Activated effector memory CD4-positive, alpha-beta T cell treated with anti-CD3 and anti-CD28 coated beads, Interleukin-2, amount 50 U/mL, for 16 hours (primary cell): ENCODE results near the gene MAP4K4.

Experiments used
- DNase-seq: peaks from one replicate; pipeline ENCODE4 v3.0.0-alpha.2; 2020

Gene MAP4K4

DNA sequence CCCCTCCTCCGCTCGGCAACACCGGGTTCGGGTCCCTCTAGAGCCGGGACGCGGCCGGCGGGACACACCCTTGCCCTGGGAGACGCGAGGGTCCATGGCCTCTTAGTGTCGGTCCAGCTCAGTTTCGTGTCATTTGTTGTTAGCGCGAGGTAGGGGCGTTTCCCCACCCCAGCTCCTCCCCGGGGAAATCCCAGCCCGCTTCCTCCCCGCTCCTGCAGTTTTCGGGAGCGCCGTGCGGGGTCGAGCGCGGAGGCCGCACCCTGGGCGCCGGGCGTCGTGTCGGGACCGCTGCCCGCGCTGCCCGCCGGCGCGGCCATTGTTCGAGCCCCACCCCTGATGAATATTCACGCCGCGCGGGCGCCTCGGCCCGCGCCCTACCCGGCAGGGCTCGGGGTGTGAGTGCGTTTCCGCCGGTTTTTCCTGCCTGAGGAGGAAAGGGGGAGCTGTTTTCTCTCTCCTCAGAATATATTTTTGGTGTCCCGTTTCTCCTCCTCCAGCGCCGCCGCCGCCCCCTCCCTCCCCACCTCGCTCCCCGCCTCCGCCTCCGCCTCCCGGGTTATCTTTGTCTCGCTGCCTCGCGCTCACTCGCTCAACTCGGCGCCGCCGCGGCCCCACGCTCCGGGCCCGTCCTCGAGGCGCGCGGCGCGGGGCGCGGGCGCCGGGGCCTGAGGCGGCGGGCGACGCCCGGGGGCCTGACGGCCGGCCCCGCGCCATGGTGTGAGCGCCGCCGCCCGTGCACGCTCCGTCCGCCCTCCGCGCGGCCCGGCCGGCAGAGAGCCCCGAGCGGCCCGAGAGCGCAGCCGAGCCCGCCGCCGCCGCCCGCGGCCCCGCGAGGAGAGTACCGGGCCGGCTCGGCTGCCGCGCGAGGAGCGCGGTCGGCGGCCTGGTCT is at the start of gene MAP4K4:
TSS of gene MAP4K4 (plus strand) at position 584 of the 890 bp plus-strand sequence. CDS start 374 bp downstream, outside the sequence.
- DNase-seq = peak; percentile 90

DNA sequence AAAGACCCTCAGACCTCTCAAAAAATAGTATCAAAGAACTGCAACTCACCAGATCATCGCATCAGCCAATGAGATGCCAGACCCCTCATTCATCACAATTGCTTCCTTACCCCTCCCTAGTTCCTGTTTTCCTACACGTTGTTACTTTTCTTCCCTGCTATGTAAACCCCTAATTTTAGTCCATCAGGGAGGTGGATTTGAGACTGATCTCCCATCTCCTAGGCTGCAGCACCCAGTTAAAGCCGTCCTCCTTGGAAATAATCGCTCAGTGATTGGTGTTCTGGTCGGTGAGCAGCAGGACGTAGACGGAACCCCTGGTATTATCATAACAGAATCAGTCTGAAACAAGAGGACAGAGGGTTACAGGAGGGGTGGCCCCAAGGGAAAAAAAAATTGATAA is 44.0 kb upstream of the MAP4K4 start:
- no peak for DNase-seq

DNA sequence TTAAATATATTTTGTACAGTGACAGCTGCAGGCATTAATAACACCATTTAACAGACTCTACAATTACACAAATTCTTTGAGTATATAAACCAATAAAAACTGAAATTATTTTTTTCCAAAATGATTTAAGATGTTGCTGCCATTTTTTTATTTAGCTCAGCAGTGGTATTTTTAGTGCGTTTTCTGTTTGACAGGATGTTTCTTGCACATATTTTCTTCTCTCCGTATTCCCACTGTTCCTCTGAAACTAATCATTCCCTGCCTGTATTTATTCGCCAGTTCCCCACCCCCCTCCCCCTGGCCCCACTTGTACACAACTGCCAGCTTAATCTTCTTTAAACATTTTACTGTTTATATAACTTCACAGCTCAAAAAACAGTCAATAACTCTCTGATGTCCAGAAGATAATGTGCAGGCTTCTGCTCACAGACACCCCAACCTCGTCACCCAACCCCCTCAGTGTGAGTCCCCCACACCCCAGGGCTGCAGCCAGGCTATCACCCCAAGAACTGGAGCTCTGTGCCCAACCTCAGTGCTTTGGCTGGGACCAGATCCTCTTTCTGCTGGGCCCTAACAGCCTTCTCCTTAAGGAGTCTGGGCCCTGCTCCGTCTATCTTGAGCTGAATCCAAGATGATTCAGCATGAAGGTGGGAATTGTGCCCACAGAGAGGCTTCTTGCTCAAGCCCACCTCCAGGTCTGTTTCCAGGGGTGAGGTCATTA is 41.6 kb upstream of the MAP4K4 start:
- no peak for DNase-seq

DNA sequence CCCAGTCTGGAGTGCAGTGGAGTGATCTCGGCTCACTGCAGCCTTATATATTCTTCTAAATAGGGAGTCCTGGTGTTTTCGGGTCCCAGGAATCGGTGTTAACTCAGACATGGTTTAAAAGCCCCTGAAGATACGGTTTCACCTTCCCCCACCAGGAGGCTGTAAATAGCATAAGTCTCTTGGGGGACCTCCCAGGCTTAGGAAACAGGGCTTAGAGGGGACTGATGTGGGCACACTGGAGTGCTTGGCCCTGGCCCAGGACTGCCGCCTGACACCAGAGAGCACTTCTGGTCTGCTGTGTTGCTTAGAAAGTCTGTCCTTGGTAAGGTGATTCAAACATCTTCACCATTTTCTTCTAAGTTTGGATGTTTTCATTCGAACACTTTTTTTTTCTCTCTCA is 39.7 kb upstream of the MAP4K4 start:
- no peak for DNase-seq

DNA sequence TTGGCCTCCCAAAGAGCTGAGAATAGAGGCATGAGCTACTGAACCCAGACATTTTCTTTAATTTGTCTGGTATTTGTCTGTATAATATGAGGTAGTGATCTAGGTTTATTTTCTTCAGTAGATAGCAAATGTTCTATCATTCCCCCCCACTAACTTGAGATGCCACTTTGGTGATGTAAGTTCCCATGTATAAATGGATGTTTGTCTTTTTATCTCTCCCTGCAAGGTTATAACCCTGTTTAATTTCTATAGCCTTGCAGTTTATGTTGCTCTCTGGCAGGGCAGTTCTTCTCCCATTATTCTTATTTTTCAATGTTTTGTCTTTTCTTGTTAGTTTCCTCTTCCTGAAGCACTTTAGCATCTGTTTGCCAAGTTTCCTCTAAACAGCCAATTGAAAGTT is 39.1 kb upstream of the MAP4K4 start:
- no peak for DNase-seq

DNA sequence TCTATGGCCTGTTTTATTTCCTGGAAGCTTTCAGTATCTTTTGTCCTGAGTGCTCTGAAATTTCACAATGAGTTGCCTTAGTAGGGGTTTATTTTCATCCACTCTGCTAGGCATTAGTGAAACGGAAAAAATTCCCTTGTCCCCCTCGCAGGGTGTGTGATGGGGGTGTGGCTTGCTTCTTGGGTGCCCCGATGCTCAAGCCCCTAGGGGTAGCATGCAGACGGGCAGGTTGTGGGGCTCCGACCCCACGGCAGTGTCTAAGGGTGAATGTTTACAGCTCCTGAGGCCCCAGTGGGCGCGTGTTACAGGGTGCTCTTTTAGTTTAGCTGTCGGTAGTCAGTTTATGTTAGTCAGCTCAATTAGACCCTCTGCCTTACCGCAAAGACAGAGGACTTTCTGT is 32.2 kb upstream of the MAP4K4 start:
- no peak for DNase-seq

DNA sequence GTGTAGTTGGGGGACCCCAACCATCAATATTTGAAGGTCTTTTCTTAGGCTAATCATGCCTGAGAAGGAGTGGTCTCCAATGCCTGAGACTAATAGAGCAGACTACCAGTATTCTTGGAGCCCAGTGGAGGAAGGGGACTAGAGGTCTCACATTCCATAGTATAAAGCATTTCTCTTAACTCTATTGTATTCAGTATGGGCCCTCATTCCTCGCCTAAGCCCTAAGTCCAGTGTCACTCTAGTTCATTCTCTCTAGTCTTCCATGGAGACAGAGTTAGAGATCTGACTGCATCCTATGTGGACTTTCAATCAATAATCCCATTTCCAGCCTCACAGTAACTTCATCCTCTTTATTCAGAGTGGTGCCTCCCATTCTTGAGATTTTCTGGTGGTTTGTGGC is 29.7 kb upstream of the MAP4K4 start:
- no peak for DNase-seq

DNA sequence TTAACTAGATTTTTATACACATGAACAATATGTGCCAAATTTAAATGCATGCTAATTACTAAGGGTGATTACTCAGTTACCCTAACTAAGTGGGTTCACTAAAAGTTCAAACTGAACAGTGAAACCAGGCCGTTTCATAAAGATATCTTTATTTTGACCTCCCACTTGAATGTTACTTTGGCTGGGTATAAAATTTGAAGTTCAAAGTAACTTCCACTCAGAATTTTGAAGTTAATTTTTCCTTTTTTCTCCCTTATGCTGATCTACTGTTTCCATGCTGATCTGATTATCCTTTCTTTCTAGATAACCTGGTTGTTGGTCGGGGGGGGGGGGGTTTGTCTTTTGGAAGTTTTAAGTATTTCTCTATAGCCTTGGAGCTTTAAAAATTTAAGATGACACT is 25.5 kb upstream of the MAP4K4 start:
- no peak for DNase-seq

DNA sequence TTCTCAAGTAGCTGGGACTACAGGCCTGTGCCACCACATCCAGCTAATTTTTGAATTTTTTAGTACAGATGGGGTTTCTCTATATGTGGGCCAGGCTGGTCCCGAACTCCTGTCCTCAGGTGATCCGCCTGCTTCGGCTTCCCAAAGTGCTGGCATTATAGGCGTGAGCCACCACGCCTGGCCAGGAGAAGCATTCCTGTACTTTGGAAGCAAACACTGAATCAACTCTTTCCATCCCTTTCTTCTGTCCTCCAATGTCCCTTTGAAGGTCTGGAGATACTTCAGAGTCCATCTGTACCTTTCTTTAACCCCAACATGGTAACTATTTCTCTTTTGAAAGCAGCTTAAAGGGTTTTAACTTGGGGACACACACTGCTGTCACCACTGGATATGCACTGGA is 23.6 kb upstream of the MAP4K4 start:
- DNase-seq = no peak

DNA sequence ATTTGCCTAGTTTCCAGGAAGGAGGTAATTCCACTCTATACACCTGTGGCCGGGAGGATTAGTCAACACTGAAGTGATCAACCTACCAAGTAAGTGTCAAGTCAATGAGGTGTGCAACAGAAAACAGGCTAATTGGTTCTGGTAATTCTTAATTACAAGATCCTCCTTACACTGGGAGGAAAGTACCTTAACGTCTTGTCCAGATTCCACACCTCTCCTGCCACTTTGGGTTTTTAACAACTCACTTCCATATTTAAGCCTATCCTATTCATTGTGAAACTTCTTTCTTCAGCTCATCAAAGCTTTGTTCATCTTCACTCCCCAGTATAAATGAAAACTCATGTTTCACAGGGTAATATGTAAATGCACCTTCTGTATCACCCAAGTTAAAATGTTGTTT is 22.0 kb upstream of the MAP4K4 start:
- no peak for DNase-seq

DNA sequence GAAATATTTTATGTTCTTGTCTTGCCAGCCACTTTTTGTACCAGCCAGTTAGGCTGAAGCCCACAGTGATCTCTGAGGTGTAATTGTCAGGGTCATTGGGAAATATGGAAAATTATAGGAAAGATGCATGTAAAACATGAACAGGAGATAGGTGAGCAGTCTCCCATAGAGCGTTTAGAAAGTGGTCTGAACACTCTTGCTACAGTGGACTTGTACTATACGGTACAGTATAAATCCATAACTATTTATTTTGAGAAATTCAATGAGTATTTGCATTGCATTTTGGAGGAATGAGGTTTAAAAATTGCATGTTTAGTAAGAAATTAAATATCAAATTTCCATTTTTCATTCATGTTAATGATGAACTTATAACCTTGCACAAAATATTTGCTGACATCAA is 20.8 kb upstream of the MAP4K4 start:
- no peak for DNase-seq

DNA sequence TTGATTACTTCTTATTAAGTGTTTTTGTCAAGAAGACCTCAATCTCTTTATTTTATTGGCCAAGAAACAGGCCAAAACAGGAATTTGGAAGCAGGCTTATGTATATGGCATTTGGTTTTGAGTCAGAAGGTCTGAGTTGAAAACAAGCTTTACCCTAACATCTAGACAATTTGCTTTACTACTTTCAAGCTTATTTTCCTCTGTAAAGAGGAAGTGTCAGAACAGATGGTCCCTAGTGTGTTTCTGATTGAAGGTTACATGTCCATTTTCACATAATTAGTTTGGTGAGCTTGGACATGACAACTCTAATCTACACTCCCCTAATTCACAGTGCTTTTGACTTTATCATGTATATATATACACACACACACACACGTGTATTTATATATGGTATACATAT is 19.8 kb upstream of the MAP4K4 start:
- no peak for DNase-seq

DNA sequence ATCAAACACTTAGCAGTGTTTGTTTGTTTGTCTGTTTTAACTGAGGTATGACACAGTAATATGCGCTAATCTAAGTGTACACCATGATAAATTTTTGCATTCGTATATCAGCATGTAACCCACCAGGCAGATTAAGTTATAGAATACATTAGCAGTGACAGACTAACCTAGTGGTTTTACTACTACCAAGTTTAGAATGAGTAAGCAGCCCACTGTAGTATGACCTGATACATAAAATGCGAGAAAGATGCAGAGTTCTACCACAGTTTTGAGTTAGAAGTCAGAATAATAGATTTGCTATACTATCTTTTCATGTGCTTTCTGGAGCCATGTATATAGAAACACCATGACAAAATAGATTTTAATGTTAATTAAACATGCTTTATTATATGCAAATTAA is 19.1 kb upstream of the MAP4K4 start:
- DNase-seq = no peak

DNA sequence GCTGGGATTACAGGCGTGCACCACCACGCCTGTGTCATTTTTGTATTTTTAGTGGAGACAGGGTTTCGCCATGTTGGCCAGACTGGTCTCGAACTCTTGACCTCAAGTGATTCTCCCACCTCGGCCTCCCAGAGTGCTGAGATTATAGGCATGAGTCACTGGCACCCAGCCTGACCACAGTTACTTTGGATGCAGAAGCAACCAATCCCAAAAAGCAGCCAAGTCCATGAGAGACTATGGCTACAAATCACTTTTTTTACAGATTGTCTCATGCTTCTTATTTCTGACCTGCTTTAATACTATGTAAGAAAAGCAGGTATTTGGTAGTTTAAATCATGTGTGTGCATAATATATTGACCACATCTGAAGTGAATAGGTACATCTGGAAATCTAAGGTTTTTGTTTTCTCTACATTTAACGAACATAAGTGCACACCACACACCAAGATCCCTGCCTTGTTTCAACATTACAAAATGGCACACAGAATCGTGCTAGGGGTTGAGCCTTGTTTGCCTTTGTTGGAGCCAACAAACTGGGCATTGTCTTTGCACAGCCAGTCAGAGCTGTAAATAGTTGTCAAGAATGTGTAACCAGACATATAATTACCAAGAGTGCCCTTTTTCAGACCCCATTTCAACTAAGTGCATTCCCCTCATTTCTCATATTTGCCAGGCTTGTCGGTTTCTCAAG is 18.3 kb upstream of the MAP4K4 start:
- no peak for DNase-seq

DNA sequence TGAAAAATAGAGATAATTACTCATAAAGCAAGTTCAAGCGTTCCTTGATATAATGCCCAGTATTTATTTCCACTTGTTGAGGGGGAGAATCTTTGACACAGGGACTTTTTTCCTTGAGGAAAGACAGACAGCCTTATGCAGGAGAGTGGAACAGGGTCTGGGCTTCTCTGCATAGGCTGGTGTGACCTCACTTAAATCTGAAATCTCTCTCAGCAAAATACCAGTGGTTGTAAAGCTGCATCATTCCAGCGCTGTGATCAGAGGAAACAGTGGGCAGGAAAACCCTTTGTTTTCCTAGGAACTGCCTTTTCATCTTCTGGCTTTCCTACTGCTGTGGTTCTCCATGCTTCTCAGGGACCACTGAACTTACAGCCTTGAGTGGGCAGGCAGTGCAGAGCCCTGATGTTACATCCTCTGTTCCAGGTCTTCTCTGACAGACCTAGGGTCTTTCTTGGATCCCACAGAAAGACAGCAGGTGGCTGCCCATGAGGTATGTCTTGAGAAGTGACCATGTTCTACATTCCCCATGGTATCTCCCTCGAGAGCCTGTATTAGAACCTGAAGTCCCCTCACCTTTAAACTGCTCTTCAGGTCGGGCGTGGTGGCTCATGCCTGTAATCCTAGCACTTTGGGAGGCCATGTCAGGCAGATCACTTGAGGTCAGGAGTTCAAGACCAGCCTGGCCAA is 17.6 kb upstream of the MAP4K4 start:
- DNase-seq = no peak

DNA sequence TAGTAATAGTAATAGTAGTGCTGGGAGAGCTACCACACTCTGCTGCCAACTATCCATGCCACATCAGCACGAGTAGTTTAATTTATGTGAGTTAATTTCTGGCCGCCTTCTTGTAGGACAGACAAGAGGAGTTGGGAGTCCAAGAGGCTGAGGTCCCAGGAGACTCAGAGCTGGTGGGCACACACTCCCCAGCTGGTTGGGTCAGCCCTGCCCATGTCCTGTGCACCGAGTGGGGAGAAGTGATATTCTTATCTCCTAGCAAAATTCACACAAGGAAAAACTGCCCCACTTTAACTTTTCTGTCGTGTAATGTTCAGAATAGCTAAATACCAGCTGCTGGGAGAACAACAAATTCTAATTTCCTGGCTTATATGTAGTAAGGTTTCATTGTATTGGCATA is 15.2 kb upstream of the MAP4K4 start:
- no peak for DNase-seq

DNA sequence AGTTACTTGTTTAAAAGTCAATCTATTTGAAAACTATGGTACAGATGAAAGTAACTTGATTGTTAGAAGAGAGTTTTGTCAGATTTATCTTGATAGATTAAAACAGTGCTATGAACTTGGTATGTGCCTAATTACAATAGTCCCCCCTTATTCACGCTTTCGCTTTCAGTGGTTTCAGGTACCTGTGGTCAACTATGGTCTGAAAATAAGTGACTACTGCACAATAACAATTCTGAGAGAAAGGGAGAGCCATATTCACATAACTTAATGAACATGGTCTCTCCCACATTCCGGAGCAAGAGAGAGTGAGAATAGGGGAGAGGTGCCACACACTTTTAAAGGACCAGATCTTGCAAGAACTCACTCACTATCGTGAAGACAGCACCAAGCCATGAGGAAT is 13.2 kb upstream of the MAP4K4 start:
- DNase-seq = no peak

DNA sequence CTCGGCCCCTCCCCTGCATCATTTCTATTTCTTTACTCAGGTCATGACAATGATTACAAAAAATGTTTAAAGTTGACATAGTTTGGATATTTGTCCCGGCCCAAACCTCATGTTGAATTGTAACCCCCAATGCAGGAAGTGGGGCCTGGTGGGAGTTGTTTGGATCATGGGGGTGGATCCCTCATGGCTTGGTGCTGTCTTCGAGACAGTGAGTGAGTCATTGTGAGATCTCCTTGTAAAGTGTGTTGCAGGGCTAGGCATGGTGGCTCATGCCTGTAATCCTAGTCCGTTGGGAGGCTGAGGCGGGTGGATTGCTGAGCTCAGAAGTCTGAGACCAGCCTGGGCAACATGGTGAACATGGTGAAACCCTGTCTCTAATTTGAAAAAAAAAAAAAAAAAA is 9.2 kb upstream of the MAP4K4 start:
- DNase-seq = no peak

DNA sequence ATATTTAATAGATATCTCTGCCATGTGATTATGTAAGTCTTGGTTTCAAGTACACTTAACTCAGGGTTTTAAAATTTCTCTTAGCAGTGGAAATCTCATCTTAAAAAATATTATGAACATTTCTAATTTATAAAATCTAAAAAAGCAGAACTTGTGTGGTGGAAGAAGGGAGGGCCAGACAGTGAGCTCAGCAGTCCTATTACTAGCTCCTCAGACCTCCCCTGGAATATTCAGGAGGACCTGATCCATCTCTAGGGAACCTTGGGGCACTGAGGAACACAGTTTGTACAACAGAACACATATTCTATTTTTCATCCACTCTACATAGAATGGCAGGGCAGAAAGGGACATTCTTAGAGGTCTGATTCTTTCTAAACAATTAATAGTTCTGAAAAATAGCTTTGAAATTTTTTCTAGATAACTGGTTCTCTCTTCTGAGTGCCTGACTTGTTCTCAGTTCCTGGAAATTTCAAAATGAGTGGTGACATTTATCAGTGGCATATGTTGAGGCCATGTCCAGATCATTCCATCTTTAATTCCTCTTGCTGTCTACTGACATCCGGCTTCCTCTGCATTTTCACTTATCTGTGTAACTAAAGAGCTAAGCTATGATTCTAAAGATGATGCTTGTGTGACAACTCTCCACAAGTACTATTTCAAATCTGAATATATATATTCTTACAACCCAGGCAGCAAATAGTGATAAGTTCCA is 8.2 kb upstream of the MAP4K4 start:
- no peak for DNase-seq

DNA sequence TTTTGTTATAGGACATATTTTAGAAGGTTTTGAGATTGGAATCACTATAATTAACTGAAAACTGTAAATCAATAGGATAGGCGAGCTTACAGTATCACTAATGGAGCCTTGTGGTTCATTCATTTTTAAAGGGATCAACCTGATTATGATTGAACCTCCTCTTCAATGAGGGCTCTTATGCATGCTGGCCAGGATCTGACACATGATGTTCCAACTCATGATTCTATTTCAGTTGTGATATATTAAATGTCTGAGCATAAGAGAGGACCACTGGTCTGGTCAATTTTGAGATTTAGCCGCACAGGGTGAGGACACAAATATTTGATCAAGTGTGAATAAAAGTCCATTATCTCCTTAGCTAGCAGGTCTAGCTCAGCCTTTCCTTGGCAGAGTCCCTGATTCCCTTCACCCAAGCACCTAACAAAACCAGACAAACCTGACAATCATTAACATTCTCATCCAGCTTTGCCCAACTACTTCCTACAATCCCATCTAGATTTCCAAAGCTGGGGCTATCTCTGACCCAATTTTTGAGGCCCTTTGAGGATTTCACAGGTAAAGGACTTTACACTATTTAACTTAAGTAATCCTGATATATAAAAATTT is 6.9 kb upstream of the MAP4K4 start:
- DNase-seq = no peak

DNA sequence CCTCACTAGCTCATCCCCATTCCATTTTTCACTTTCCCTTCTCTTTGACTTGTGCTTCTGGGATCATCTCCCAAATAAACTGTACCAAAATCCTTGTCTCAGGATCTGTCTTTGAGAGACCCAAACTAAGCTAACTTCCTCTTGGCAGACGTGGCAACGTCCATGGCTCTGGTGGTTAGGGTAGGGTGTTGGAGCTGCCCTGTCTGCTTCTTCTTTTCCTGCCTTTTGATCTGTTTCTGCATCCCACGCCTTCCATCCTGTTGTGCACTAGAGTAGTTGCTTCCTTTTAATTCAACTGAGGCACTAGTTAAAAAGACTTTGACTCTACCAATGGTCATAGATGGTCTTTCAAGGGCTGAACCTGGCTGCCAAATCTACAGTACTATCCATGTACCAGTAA is 5.5 kb upstream of the MAP4K4 start:
- no peak for DNase-seq

DNA sequence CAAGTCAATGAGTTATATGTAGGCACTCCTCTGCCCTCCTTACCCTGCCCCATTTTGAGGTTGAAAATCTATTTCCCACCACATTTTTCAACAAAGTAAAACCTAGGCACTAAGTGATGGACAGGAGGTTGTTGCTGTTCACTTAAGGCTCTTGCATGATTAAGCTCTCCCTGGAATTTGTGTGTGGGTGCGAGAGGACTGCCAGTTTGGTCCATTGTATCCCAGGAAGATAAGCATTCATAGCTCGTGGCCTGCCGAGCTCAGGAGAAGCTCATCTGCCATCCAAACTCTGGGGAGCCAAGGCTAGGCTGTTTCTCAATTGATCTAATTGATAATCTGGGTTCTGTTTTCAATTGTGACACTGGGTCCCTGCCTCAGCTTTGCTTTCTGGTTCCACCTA is 4.7 kb upstream of the MAP4K4 start:
- DNase-seq = no peak
